IMR-90 (cell line): Measurements from ENCODE around the gene ANKMY1. TPM values are rescaled to one million over a fixed set of nuclear protein-coding genes. Genes with fewer than 3 reads are reported as not detected.
A peak's percentile ranks its signal among the peaks of the same experiment; 100 is the strongest.
"Not testable (repeated sequence)": the region's sequence is repeated elsewhere in the genome, so short reads cannot be mapped to it uniquely, and the experiment has no call there.

Source experiments
- ATAC-seq: fragments of 200-7000 bp; cut with Tn5 transposase; 2 replicates; pipeline ENCODE4 v1.9.1; 2020; ENCODE audit warnings: low read depth, mild to moderate bottlenecking, moderate library complexity
- BruUV-seq: library from RNA; stranded (reverse); fragments of 400-500 nt; replicated peaks from 2 replicates; lab custom pipeline; 2021; lab: Mats Ljungman, UMichigan
- CTCF ChIA-PET: fragments of 300-600 bp; formaldehyde crosslinking; extraction: SDS; loops from one replicate; lab custom pipeline; 2021; ENCODE audit warnings: antibody characterized with exemption; lab: Yijun Ruan, JAX
- POLR2A ChIA-PET: fragments of 300-600 bp; sonication (Branson Sonifier 250); formaldehyde crosslinking; loops from one replicate; lab custom pipeline; 2022; ENCODE audit warnings: antibody characterized with exemption; ENCODE audit not compliant: unreplicated experiment; lab: Charles Lee
- DNase-seq: peaks from one replicate; pipeline ENCODE4 v3.0.0; 2013
- H2AFZ ChIP-seq: replicated peaks from 2 replicates; pipeline ENCODE3; 2013; ENCODE audit warnings: low read length, mild to moderate bottlenecking; ENCODE audit not compliant: poor library complexity
- H2AK5ac ChIP-seq: 2 replicates; pipeline ENCODE4 v1.6.1; 2013; ENCODE audit warnings: low read depth, low read length, inconsistent platforms
- H2AK9ac ChIP-seq: replicated peaks from 2 replicates; pipeline ENCODE3; 2013; ENCODE audit warnings: mild to moderate bottlenecking, low read depth, low read length, moderate library complexity; ENCODE audit not compliant: poor library complexity
- H2BK120ac ChIP-seq: 2 replicates; pipeline ENCODE4 v1.6.1; 2013; ENCODE audit warnings: low read depth, low read length, inconsistent platforms
- H2BK15ac ChIP-seq: 3 replicates; pipeline ENCODE4 v1.6.1; 2013; ENCODE audit warnings: low read depth, low read length, inconsistent platforms
- H2BK20ac ChIP-seq: 2 replicates; pipeline ENCODE4 v1.6.1; 2013; ENCODE audit warnings: low read depth, mild to moderate bottlenecking, inconsistent platforms, low read length, moderate library complexity
- H2BK5ac ChIP-seq: 2 replicates; pipeline ENCODE4 v1.6.1; 2013; ENCODE audit warnings: mild to moderate bottlenecking, low read depth, low read length, inconsistent platforms; ENCODE audit not compliant: poor library complexity, severe bottlenecking
- H3K14ac ChIP-seq: replicated peaks from 2 replicates; pipeline ENCODE4 v1.6.1; 2013; ENCODE audit warnings: low read depth, low read length, inconsistent platforms
- H3K18ac ChIP-seq: 2 replicates; pipeline ENCODE4 v1.6.1; 2013; ENCODE audit warnings: low read depth, low read length, control low read depth
- H3K23ac ChIP-seq: 2 replicates; pipeline ENCODE4 v1.6.1; 2013; ENCODE audit warnings: low read depth, low read length, inconsistent platforms
- H3K27ac ChIP-seq: 2 replicates; pipeline ENCODE4 v1.5.1; 2013; ENCODE audit warnings: mild to moderate bottlenecking, control low read depth, low read length; ENCODE audit not compliant: insufficient read depth
- H3K27me3 ChIP-seq: 2 replicates; pipeline ENCODE4 v1.6.1; 2013; ENCODE audit warnings: low read length; ENCODE audit not compliant: control insufficient read depth, insufficient read depth
- H3K36me3 ChIP-seq: 2 replicates; pipeline ENCODE4 v1.6.1; 2013; ENCODE audit warnings: low read length, mixed read lengths; ENCODE audit not compliant: control insufficient read depth, insufficient read depth
- H3K4ac ChIP-seq: 2 replicates; pipeline ENCODE4 v1.6.1; 2013; ENCODE audit warnings: low read depth, low read length, inconsistent platforms
- H3K4me1 ChIP-seq: 2 replicates; pipeline ENCODE4 v1.6.1; 2013; ENCODE audit warnings: low read length, mixed read lengths; ENCODE audit not compliant: control insufficient read depth, insufficient read depth
- H3K4me2 ChIP-seq: 2 replicates; pipeline ENCODE4 v1.6.1; 2013; ENCODE audit warnings: low read depth, mild to moderate bottlenecking, control low read depth, low read length, moderate library complexity
- H3K4me3 ChIP-seq: 2 replicates; pipeline ENCODE4 v1.5.1; 2013; ENCODE audit warnings: low read depth, mild to moderate bottlenecking, control low read depth, low read length, moderate library complexity; ENCODE audit not compliant: insufficient read depth
- H3K56ac ChIP-seq: 2 replicates; pipeline ENCODE4 v1.6.1; 2013; ENCODE audit warnings: low read length, inconsistent platforms; ENCODE audit not compliant: insufficient read depth; ENCODE audit errors: extremely low read depth
- H3K79me1 ChIP-seq, 2 experiments: 2 replicates each; pipeline ENCODE4 v1.6.1; 2013; ENCODE audit warnings: low read length in 2 of 2, inconsistent platforms in 1 of 2, low read depth in 1 of 2
- H3K9ac ChIP-seq: 2 replicates; pipeline ENCODE4 v1.6.1; 2013; ENCODE audit warnings: low read depth, low read length, control low read depth
- H3K9me1 ChIP-seq: 2 replicates; pipeline ENCODE4 v1.6.1; 2013; ENCODE audit warnings: low read length, inconsistent platforms; ENCODE audit not compliant: insufficient read depth
- H3K9me3 ChIP-seq: 2 replicates; pipeline ENCODE4 v1.6.1; 2013; ENCODE audit warnings: low read length; ENCODE audit not compliant: control insufficient read depth, insufficient read depth
- H4K20me1 ChIP-seq: 2 replicates; pipeline ENCODE4 v1.6.1; 2013; ENCODE audit warnings: low read length, inconsistent platforms; ENCODE audit not compliant: insufficient read depth
- H4K5ac ChIP-seq: 2 replicates; pipeline ENCODE4 v1.6.1; 2013; ENCODE audit warnings: mild to moderate bottlenecking, low read depth, low read length, control low read depth
- H4K8ac ChIP-seq, 2 experiments: 2 replicates each; pipeline ENCODE4 v1.6.1; 2013; ENCODE audit warnings: low read depth in 2 of 2, low read length in 2 of 2, control low read depth in 1 of 2, inconsistent platforms in 1 of 2
- H4K91ac ChIP-seq: 2 replicates; pipeline ENCODE4 v1.6.1; 2013; ENCODE audit warnings: low read depth, low read length, inconsistent platforms; ENCODE audit not compliant: insufficient read depth
- CTCF ChIP-seq: conservative IDR thresholded peaks from 2 replicates; pipeline ENCODE4 v1.5.1; 2012; ENCODE audit warnings: mild to moderate bottlenecking, low read depth, low read length, improper control_type of control experiment
- RAD21 ChIP-seq: IDR thresholded peaks from 2 replicates; pipeline ENCODE4 v1.6.1; 2012; ENCODE audit warnings: low read length, improper control_type of control experiment
- WGBS, 2 experiments: methylation state at CpG; one replicate each; pipeline versions ENCODE4 v1.1.5 to v1.1.7; 2013; ENCODE audit warnings: missing lambda C conversion rate in 2 of 2; ENCODE audit not compliant: insufficient read length in 1 of 2; ENCODE audit errors: extremely low coverage in 2 of 2; 5-methylcytosine and 5-hydroxymethylcytosine counted together
- dilution Hi-C: fragments of 300-500 bp; cut with HindIII; formaldehyde crosslinking; loops from one replicate; pipeline ENCODE4 v1.14.3; 2018; ENCODE audit warnings: low sequenced_read_pairs; ENCODE audit not compliant: unreplicated experiment
- in situ Hi-C: fragments of 300-500 bp; cut with MboI; formaldehyde crosslinking; loops from 3 replicates; pipeline ENCODE4 v1.14.3; 2019; ENCODE audit warnings: low sequenced_read_pairs, inconsistent platforms, mixed read lengths
- intact Hi-C: fragments of 100-400 bp; cut with micrococcal nuclease; formaldehyde crosslinking; loops from 2 replicates; pipeline ENCODE4 v1.10.0; 2022
- polyA plus RNA-seq, 3 experiments: library from polyadenylated mRNA; depleted of rRNA; stranded (reverse); fragments of >200 nt; gene quantifications; 2 replicates each; pipeline ENCODE4 v1.2.3, GENCODE V29; 2012; ENCODE audit warnings: low replicate concordance in 1 of 3
- total RNA-seq: library from RNA; depleted of rRNA; stranded (reverse); fragments of >200 nt; gene quantifications from 2 replicates; pipeline ENCODE4 v1.2.3, GENCODE V29; 2012

Gene ANKMY1
- total and polyA plus RNA-seq, 2 of the 4 experiments (the other 2 are of a cell fraction): 2.9 to 5.5 TPM

DNA sequence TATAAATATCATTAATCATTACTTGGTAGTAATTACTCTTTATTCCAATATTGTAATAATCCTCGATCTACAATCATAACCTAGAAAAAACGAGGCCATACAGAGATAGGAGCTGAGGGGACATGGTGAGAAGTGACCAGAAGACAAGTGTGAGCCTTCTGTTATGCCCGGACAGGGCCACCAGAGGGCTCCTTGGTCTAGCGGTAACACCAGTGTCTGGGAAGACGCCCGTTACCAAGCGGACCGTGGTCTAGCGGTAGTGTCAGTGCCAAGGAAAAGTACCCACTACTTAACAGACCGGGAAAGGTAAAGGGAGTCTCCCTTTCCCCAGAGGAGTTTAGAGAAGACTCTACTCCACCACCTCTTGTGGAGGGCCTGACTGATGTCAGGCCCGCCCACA, 62.8 kb downstream of the ANKMY1 start:
- H2AK9ac ChIP-seq, H2AFZ ChIP-seq, in situ Hi-C loops, H2BK5ac ChIP-seq, H4K91ac ChIP-seq, POLR2A ChIA-PET, H3K27me3 ChIP-seq, H3K56ac ChIP-seq, H2AK5ac ChIP-seq, CTCF ChIA-PET, H3K79me1 ChIP-seq, H3K14ac ChIP-seq, H2BK120ac ChIP-seq, H4K20me1 ChIP-seq, H3K4me1 ChIP-seq, H4K8ac ChIP-seq, H3K23ac ChIP-seq, H3K9ac ChIP-seq, H4K5ac ChIP-seq, H3K27ac ChIP-seq, H3K4me3 ChIP-seq, H3K36me3 ChIP-seq, H2BK15ac ChIP-seq, H3K9me3 ChIP-seq, BruUV-seq, H3K4ac ChIP-seq, H2BK20ac ChIP-seq, H3K9me1 ChIP-seq, H3K4me2 ChIP-seq, ATAC-seq, DNase-seq, H3K18ac ChIP-seq, intact Hi-C loops, dilution Hi-C loops: not testable (repeated sequence)
- TF ChIP-seq RAD21: 0 out of 2 replicates have a peak, but pooled peaks have one; percentile 6
- peak; percentile 24; the same call in 1 of the 2 replicates for TF ChIP-seq CTCF
- WGBS, 2 experiments: no CpG with 5 or more reads among the region's 11 CpGs
